Stimulated activated CD8-positive, alpha-beta memory T cell treated with anti-CD3 and anti-CD28 coated beads, Interleukin-12 subunit alpha, Interleukin-12 subunit beta, amount 100 ng/mL, for 1 hour (primary cell): ENCODE data around the gene IGHMBP2.

Experiments
- DNase-seq: peaks from one replicate; pipeline ENCODE4 v3.0.0-alpha.2; 2020; ENCODE audit warnings: low read depth

IGHMBP2 gene

DNA sequence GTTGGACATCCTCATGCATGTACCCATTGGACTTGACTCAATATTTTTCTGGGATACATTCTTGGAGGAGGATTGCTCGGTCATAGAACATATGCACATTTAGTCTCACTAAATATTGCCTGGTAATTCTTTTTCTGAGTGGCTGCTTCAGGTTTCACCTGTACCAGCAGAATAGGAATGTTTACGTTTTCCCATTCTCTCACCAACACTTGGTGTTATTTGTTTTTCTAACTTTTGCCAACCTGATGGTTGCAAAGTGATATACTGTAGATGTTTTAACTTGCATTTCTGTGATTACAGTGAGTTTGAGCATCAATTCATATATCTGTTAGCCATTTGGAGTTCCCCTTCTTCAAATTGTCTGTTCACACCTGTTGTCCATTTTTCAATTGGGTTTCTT lies 78.4 kb downstream of the IGHMBP2 start:
- no peak for DNase-seq

DNA sequence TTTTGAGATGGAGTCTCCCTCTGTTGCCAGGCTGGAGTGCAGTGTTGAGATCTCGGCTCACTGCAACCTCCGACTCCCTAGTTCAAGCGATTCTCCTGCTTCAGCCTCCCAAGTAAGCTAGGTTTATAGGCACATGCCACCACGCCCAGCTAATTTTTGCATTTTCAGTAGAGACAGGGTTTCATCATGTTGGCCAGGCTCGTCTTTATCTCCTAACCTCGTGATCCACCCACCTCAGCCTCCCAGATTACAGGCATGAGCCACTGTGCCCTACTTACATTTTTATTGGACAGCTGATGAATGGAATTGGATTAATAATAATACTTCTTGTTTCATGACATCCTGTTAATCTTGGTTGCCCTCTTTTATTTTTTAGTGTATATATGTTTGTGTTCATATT lies 80.1 kb downstream of the IGHMBP2 start:
- DNase-seq, result no peak

DNA sequence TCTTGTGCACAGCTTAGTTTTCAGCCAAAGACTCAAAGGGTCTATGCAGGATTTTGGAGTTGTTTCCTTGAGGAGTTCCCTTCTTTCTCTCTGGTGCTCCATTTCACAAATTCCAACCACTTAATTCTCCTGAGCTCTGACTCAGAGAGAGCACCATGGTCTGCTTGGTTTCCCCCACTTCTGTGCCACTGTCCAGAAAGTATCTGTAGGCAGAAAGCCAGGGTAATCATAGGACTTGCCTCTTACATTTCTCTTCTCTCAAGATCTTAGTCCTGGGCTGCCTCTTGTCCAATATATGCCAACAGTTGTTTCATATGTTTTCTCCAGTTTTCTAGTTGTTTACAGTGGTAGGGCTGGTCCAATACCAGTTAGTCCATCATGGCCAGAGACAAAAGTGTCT lies 83.5 kb downstream of the IGHMBP2 start:
- no peak for DNase-seq

DNA sequence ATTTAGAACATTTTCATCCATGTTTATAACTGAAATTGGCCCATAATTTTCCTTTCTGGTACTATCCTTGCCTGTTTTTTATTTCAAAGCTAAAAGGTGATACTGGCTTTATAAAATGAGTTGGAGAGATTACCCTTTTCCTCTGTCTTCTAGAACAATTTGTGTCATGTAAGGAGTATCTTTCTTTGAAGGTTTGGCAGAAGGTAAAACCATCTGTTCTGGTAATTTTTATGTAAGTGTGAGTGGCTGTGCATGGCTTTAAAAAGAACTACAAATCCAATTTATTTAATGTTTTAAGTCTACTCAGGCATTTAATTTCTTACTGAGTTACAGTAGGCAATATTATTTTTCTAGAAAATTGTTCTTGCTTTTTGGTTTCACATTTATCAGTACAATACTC lies 84.8 kb downstream of the IGHMBP2 start:
- no peak for DNase-seq
